ENCODE data around the gene KIR3DL2.
"Not testable (repeated sequence)": the region's sequence is repeated elsewhere in the genome, so short reads cannot be mapped to it uniquely, and the experiment has no call there.

The KIR3DL2 gene

DNA sequence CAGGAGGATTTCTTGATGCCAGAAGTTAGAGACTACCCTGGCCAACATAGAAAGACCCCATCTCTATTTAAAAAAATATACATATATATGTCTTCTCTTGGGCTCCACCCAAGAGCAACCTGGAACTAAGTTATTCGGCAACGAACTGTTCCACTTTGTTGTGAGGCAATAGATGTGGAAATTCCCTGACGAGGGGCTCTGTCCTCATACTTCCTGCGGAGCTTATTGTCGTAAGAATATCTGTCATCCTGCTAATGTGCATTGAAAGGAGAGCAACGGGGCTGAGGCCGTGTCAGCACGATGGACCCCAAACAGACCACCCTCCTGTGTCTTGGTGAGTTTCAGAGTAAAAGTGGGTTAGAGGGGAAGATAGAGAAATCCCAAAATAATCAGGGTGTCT, 23.7 kb downstream of the KIR3DL2 start, which contains the start of gene FCAR:
FCAR (plus strand) TSS at position 246 of the 400 bp plus-strand sequence; CDS start at position 301, 55 bp downstream.
- DNase-seq: no peak

DNA sequence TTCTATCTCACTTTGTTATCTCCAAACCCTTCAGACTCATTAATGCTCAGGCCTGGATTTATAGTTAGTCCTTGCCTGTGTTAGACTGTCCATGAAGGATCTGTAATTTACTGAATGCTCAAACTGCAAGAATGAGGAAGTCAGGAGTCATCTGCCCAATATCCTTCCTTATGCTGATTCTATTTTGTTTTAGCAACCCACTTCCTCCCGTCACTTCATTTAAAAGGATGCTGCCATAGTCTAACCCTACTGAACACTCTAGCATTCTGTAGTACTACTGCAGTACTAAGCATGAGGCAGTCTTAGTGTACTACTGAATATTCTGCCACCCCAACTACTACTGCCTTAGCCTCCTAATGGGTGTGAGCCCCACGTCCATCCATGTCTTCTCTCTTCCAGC, 25.3 kb downstream of the KIR3DL2 start:
- DNase-seq: no peak

DNA sequence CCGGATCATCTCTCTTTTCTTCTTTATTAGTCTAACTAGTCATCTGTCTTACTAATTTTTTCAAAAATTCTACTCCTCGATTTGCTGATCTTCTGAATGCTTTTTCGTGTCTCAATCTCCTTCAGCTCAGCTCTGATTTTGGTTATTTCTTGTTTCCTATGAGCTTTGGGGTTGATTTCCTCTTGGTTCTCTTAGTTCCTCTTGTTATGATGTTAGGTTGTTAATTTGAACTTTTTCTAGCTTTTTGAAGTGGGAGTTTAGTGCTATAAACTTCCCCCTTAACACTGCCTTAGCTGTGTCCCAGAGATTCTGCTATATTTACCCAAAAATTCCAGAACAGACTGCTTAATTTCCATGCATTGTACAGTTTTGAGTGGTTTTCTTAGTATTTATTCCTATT, 27.2 kb downstream of the KIR3DL2 start:
- DNase-seq: no peak

DNA sequence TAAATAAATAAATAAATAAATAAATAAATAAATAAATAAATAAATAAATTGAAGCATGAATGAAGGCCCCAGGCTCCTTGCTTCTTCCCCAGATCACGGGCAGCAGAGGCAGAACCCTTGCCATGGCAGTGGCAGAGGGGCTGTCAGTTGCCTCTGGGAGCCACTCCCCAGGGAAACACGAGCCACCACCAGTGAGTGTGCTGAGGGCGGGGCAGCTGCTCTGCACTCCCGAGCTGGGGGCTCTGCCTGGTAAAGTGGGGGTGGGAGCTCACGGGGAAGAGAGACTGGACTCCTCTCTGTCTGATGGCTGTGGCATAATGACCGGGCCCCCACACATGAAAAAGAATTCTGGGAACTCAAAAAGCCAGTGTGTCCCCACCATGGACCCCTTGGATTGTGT, 31.6 kb downstream of the KIR3DL2 start:
- DNase-seq: no peak

DNA sequence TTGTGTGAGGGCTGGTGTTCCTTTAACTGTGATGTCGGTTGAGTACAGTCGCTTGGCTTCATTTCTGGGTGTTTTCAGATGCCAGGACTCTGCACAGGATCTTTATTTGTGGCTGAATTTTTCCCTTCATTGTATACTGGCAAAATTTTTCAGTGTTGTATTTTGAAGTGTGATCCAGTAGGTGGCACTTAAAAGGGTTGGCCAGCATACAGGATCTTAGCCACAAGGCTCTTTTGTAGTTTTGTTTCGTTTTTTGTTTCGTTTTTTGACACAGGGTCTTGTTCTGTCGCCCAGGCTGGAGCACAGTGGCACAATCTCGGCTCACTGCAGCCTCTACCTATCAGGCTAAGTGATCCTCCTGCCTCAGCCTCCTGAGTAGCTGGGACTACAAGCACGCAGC, 32.5 kb downstream of the KIR3DL2 start:
- DNase-seq: no peak

DNA sequence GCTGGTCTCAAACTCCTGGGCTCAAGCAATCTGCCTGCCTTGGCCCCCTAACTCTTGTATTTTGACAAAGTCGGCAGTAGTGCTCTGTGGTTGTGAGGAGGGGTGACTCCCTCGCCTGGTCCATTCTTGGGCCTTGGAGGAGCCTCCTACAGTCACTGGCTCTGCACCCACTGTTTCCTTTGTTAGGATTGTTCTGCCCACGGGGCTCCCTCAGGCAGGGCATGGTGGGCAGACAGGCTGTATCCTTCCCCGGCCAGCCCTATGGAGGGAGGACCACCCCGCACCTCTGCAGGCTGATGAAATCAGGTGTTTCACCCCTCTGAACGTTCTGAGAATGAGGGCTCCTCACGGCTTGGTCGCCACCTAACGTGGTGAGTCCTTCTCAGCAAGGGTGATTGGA, 33.0 kb downstream of the KIR3DL2 start:
- DNase-seq: no peak

DNA sequence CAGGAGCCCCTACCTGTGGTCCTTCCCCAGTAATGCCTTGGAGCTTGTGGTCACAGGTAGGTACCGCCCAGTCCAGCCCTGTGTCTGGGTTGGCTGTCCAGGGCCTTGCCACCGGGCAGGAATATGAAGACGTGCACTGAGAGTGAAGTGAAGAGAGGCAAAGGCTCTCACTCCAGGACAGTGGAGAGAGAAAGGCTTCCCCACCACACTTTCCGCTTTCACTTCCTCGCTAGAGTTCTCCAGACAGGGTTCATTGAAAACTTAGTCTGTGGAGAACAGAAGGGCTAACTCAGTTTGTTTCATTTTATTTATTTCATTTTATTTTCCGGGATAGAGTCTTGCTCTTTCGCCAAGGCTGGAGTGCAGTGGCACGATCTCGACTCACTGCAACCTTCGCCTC, 38.0 kb downstream of the KIR3DL2 start:
- DNase-seq: no peak

DNA sequence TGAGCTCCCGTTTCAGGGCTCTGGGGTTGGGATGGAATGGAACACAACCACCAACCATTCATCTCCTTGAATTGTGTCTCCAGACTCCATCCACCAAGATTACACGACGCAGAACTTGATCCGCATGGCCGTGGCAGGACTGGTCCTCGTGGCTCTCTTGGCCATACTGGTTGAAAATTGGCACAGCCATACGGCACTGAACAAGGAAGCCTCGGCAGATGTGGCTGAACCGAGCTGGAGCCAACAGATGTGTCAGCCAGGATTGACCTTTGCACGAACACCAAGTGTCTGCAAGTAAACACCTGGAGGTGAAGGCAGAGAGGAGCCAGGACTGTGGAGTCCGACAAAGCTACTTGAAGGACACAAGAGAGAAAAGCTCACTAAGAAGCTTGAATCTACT, 39.3 kb downstream of the KIR3DL2 start:
- DNase-seq: no peak

DNA sequence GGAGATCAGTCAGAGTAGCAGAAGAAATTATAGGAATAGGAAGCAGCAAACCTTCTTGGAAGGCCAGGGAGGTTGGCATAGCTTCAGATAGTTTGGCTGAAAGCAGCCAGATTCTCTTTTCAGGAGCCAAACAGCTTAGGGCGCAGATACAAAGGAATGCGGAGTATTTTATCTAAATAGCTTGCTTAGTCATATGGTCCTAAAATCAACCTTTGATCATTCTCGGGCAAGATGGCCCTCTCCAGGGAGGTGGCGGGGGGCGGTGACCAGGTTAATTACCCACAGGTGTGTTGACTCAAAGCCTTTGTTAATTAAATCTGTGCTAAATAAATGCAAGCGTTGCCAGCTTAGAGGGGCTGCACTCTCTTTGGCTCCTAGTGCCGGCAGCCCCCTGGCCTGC, 43.2 kb downstream of the KIR3DL2 start:
- DNase-seq: no peak

DNA sequence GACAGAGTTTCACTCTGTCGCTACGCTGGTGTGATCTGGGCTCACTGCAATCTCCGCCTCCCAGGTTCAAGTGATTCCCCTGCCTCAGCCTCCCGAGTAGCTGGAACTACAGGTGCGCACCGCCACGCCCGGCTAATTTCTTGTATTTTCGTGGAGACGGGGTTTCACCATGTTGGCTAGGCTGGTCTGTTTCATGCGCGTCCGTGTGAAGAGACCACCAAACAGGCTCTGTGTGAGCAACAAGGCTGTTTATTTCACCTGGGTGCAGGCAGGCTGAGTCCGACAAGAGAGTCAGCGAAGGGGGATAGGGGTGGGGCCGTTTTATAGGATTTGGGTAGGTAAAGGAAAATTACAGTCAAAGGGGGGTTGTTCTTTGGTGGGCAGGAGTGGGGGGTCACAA, 43.9 kb downstream of the KIR3DL2 start:
- not testable (repeated sequence) for DNase-seq

DNA sequence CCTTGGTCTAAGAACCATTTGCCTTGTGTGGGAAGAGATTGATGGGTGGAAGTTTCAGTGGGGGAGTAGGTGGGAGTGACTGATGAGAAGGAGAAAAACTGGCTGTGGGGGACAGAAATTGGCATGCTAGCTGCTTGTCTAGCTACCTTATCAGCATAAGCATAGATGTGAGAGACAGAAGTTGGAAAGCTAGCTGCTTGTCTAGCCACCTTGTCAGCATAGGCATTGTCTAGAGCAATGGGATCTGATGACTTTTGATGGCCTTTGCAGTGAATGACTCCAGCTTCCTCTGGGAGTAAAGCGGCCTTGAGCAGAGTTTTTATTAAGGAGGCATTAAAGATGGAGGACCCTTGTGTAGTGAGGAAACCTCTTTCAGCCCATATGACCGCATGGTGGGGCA, 45.8 kb downstream of the KIR3DL2 start:
- DNase-seq: no peak

DNA sequence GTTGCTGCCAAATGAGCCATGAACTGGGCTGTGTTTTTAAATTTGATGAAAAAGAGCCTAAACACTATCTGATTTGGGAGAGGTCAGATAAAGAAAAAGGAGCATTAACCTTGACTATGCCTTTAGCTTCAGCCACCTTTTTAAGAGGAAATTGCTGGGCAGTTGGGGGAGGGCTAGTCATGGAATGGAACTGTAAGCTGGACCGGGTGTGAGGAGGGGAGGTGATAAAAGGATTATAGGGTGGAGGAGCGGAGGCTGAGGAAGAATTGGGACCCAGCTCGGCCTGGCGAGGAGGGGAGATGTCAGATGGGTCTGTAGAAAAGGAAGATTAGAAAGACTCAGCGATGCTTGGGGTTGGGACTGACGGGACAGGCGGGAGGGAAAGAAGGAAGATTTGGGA, 48.4 kb downstream of the KIR3DL2 start:
- not testable (repeated sequence) for DNase-seq

DNA sequence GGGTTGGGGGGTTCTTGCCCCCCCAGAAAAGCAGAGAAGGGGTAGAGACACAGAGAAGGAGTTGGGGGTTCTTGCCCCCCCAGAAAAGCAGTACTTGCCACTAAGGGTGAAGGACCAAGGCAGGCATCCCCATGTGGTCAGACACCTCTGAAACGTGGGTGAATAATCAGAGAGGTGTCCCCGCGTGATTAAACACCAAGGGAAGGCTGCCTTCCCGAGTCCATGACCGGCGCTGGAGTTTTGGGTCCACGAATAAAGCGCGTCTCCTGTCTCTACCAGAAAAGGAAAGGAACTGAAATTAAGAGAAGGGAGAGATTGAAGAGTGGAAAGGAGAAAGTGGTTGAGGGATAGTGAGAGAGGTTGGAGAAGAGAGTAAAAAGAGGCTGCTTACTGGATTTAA, 49.4 kb downstream of the KIR3DL2 start:
- DNase-seq: not testable (repeated sequence)

DNA sequence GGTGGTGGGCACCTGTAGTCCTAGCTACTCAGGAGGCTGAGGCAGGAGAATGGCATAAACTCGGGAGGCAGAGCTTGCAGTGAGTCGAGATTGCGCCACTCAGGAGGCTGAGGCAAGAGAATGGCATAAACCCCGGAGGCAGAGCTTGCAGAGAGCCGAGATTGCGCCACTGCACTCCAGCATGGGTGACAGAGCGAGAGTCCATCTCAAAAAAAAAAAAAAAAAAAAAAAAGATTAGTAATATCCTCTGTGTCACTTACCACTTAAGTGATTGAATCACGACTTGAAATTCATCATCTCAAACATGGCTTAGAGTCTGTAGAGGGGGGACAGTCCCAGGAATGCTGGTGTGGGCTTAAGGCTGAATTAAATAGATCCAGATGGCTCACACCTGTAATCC, 50.9 kb downstream of the KIR3DL2 start:
- not testable (repeated sequence) for DNase-seq

DNA sequence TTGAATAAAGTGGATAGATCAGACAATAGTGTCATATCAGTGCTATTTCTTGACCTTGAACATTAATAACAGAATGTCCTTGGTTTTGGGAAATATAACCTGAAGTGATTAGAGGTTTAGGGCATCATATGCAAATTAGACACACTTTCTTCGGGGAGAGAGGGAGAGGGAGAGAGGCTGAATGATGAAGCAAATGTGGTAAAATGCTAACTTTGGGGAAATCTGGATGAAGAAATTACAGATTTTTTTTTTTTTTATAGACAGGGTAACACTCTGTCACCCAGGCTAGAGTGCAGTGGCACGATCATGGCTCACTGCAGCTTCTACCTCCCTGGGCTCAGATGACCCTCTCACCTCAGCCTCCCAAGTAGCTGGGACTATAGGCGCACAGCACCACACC, 51.8 kb downstream of the KIR3DL2 start:
- no peak for DNase-seq

DNA sequence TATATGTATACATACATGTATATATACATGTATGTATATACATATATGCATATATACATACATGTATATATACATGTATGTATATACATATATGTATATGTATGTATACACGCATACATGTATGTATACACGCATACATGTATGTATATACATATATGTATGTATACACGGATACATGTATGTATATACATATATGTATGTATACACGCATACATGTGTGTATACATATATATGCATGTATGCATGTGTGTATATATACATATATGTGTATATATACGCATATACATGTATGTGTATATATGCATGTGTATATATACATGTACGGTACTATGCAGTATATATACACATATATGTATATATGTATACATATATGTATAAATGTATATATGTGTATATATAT, 53.1 kb downstream of the KIR3DL2 start:
- DNase-seq: no peak

DNA sequence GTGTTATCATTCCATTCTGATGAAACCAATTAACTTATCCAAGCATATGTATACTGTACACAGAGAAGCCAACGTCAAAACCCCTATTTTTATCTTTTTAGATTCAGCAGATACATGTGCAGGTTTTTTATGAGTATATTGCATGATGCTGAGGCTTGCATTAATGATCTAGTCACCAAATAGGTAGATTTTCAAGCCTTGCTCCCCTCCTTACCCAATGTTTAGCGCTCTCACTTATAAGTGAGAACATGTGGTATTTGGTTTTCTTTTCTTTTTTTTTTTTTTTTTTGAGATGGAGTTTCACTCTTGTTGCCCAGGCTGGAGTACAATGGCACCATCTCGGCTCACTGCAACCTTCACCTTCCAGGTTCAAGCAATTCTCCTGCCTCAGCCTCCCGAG, 54.0 kb downstream of the KIR3DL2 start:
- DNase-seq: not testable (repeated sequence)

DNA sequence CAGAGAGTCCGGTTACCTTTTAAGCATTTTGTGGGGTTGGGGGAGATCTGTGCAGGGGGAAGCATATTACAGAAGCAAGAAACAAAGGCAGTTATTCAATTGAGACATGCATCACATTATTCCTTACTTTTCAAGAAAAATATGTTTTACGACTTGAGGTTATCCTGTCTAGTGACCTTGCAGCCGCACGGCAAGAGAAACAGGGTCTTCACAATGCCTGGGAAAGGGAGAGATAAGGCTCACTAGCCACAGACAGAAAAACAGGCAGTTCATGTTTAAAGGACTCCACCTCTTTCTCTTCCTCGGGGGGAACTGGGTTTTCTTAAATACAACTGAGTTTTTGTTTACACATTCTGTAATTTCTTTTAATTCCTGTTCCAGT, 55.2 kb downstream of the KIR3DL2 start:
- DNase-seq: no peak

DNA sequence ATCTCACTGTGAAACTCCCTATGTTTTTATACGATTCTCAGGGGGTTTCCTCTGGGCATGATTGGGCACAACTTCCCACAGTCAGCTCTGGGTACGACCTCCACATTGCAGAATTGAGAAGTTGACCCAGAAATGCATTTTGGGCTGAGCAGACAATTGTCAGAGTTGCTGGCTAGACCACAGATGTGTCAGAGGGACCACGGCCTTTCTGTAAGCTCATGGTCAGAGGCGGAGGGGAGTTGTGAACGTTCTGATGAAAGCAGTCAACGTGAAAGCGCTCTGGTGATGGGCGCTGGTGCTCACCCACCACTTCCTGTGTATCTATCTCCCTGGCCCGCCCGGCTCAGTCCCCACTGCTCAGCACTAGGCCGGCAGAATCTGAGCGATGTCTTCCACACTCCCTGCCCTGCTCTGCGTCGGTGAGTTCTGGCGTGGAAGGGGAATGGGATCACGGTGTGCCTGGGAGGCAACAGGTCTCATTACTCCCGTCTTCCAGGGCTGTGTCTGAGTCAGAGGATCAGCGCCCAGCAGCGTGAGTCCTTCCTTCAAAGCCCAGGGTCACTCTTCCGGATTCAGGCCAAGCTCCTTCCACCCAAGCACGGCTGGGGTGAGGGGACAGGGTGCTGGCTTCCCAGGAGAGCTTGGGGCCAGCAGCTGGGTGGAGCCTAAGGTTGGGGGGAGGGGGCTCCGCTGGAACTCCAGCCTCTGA, 55.7 kb downstream of the KIR3DL2 start, which contains the start of gene NCR1:
NCR1 (plus strand) TSS at position 346 of the 709 bp plus-strand sequence; CDS start at position 386, 40 bp downstream.
- no peak for DNase-seq

DNA sequence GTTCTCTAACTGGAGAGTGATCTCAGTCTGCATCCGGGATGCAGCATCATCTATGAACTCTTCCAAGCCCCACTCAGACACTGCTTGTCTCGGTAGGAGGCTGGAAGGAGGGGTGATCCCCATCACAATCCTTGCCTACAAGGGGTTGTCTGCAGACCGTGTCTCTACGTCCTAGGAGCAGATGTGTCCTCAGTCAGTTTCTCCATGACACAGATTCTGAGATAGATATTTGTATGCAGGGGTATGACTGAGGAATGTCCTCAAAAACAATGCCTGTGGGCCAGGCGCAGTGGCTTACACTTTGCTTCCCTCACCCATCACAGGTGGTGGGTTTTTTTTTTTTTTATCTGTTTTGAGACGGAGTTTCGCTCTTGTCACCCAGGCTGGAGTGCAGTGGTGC, 56.6 kb downstream of the KIR3DL2 start:
- no peak for DNase-seq

DNA sequence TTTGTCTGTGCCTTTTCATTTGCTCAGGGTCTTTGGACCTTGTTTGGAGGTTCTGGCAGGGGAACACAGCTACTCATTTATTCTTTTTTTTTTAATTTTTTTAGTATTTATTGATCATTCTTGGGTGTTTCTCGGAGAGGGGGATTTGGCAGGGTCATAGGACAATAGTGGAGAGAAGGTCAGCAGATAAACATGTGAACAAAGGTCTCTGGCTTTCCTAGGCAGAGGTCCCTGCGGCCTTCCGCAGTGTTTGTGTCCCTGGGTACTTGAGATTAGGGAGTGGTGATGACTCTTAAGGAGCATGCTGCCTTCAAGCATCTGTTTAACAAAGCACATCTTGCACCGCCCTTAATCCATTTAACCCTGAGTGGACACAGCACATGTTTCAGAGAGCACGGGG, 57.7 kb downstream of the KIR3DL2 start:
- DNase-seq: not testable (repeated sequence)
